Osteocyte (in vitro differentiated cells): ENCODE measurements around the gene SIM2. TPM values are rescaled to one million over a fixed set of nuclear protein-coding genes. Genes with fewer than 3 reads are reported as not detected.
A peak's percentile ranks its signal among the peaks of the same experiment; 100 is the strongest.

ENCODE experiments used
- DNase-seq: peaks from one replicate; pipeline ENCODE4 v3.0.0; 2021; ENCODE audit warnings: mixed read lengths; ENCODE audit not compliant: unreplicated experiment; ENCODE audit errors: extremely low spot score
- H3K27ac Mint-ChIP-seq: one replicate; pipeline ENCODE4 v1.8.0; 2021; ENCODE audit warnings: mild to moderate bottlenecking, mixed read lengths; ENCODE audit not compliant: unreplicated experiment
- H3K27me3 Mint-ChIP-seq: one replicate; pipeline ENCODE4 v1.8.0; 2021; ENCODE audit warnings: mixed read lengths; ENCODE audit not compliant: unreplicated experiment
- H3K36me3 Mint-ChIP-seq: one replicate; pipeline ENCODE4 v1.8.0; 2021; ENCODE audit warnings: mixed read lengths; ENCODE audit not compliant: unreplicated experiment
- H3K4me1 Mint-ChIP-seq: one replicate; pipeline ENCODE4 v1.8.0; 2021; ENCODE audit warnings: mixed read lengths; ENCODE audit not compliant: unreplicated experiment
- H3K4me3 Mint-ChIP-seq: one replicate; pipeline ENCODE4 v1.8.0; 2021; ENCODE audit warnings: mild to moderate bottlenecking, moderate library complexity, mixed read lengths; ENCODE audit not compliant: unreplicated experiment
- H3K9me3 Mint-ChIP-seq: one replicate; pipeline ENCODE4 v1.8.0; 2021; ENCODE audit warnings: mixed read lengths; ENCODE audit not compliant: unreplicated experiment
- CTCF ChIP-seq: fragments of 200-600 bp; sonication (generic); IDR thresholded peaks from 2 replicates; pipeline ENCODE4 v1.5.0; 2021; ENCODE audit warnings: antibody characterized with exemption, mild to moderate bottlenecking, moderate library complexity
- total RNA-seq: library from RNA; stranded (reverse); gene quantifications from 2 replicates; pipeline ENCODE4 v1.2.1, GENCODE V29; 2021

SIM2 gene
- total RNA-seq, 1 donor from 2014 or later: 1.5 TPM

- no peak for DNase-seq
- Mint-ChIP-seq H3K27me3 (peaks cover under 1% of the 10 kb centered on the region), H3K36me3 (peaks cover 3% of the 10 kb centered on the region), H3K27ac (no peak overlapping the region), H3K4me1 (peaks cover 10% of the 10 kb centered on the region), H3K9me3 (no peaks in the 10 kb centered on the region), H3K4me3 (no peak overlapping the region)
- no peak for TF ChIP-seq CTCF
Observed at GRCh38 chr21:36744560-36745231, 45.8 kb downstream of the SIM2 start.

GRCh38 chr21:36745459-36745858, 46.5 kb downstream of the SIM2 start:
- Mint-ChIP-seq H3K27ac (no peak overlapping the region), H3K4me1 (peaks cover 14% of the 10 kb centered on the region), H3K27me3 (no peaks in the 10 kb centered on the region), H3K9me3 (no peaks in the 10 kb centered on the region), H3K36me3 (peaks cover 3% of the 10 kb centered on the region), H3K4me3 (no peak overlapping the region)
- no peak for DNase-seq
- no peak for TF ChIP-seq CTCF

- TF ChIP-seq CTCF: no peak
- H3K27ac Mint-ChIP-seq: peak overlapping the region; percentile 23
- DNase-seq: no peak
- no peaks in the 10 kb centered on the region for H3K27me3 Mint-ChIP-seq
- H3K36me3 Mint-ChIP-seq: peaks cover 4% of the 10 kb centered on the region
- peak overlapping the region; percentile 70 for H3K4me3 Mint-ChIP-seq
- H3K4me1 Mint-ChIP-seq: peaks cover 14% of the 10 kb centered on the region
- H3K9me3 Mint-ChIP-seq: no peaks in the 10 kb centered on the region
Observed at GRCh38 chr21:36747041-36747814, 48.3 kb downstream of the SIM2 start.

- peak; percentile 91 for DNase-seq
- H3K36me3 Mint-ChIP-seq: peaks cover 4% of the 10 kb centered on the region
- H3K4me3 Mint-ChIP-seq: peak overlapping the region; percentile 56
- peak; percentile 39 for TF ChIP-seq CTCF
- no peak overlapping the region for H3K27ac Mint-ChIP-seq
- no peaks in the 10 kb centered on the region for H3K27me3 Mint-ChIP-seq
- no peaks in the 10 kb centered on the region for H3K9me3 Mint-ChIP-seq
- H3K4me1 Mint-ChIP-seq: peaks cover 18% of the 10 kb centered on the region
Observed at GRCh38 chr21:36747815-36748383, 49.0 kb downstream of the SIM2 start.
